ENCODE measurements around the gene STK10. TPM values are rescaled to one million over a fixed set of nuclear protein-coding genes. Genes with fewer than 3 reads are reported as not detected.

Gene STK10
- total and polyA plus RNA-seq, 2 of the 8 experiments (the other 6 are each of a cell fraction or from before 2014, with no cell fraction given), result 10.5 to 21.4 TPM

- TF ChIP-seq, protein P1, sequence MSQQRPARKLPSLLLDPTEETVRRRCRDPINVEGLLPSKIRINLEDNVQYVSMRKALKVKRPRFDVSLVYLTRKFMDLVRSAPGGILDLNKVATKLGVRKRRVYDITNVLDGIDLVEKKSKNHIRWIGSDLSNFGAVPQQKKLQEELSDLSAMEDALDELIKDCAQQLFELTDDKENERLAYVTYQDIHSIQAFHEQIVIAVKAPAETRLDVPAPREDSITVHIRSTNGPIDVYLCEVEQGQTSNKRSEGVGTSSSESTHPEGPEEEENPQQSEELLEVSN (IDR thresholded peaks at IDR 0.05), result no peak
- TF ChIP-seq TBP (IDR thresholded peaks at IDR 0.05; ENCODE audit: low read depth, low read length), result no peak
- TF ChIP-seq BRCA1 (IDR thresholded peaks at IDR 0.05; ENCODE audit: low read depth, low read length), result no peak
- TF ChIP-seq BACH1 (IDR thresholded peaks at IDR 0.05; ENCODE audit: low read length), result no peak
- no peak for TF ChIP-seq SP1 (IDR thresholded peaks at IDR 0.05; ENCODE audit: low read depth, low read length)
- TF ChIP-seq GTF2F1 (IDR thresholded peaks at IDR 0.05; ENCODE audit: borderline replicate concordance, low read depth, low read length), result no peak
These were observed 34.3 kb downstream of the STK10 start (continued) for GRCh38 chr5:172153695-172154094.

Measured in H1 (cell line).